HG03442 (cell line): Measurements from ENCODE around the gene SLC5A2.
A peak's percentile ranks its signal among the peaks of the same experiment; 100 is the strongest.
"Not testable (repeated sequence)": the region's sequence is repeated elsewhere in the genome, so short reads cannot be mapped to it uniquely, and the experiment has no call there.

Source experiments
- ATAC-seq: cut with Tn5 transposase; IDR thresholded peaks from one replicate; pipeline ENCODE4 v1.9.1; 2021; ENCODE audit warnings: mild to moderate bottlenecking, moderate library complexity; ENCODE audit not compliant: unreplicated experiment

Gene SLC5A2

DNA sequence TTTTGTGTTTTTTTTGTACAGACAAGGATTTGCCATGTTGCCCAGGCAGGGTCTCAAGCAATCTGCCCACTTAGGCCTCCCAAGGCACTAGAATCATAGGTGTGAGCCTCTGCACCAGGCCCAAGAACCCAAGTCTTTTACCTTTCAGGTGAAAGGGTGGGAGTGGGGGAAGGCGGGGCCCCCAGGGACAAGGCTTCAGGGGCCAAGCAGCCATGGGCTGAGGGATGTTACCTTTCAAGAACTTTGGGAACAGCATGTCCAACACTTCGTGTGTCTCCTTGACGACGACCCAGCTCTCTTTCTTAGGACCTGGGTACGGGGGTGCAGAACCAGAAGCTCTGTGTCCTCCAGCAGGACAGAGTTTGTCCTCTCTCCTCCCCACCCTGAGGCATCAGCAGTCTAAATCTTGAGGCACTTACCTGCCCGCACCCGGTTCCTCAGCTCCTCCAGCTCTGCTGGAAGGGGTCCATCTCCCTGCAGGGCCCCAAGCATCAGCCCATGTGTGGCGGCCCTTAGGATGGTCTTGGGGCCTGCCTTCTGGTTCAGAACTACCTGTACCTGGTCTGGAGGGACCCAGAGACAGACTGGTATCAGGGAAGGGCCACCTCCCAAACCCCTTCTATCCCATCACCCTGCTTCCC, 9.0 kb downstream of the SLC5A2 start:
- ATAC-seq = no peak

DNA sequence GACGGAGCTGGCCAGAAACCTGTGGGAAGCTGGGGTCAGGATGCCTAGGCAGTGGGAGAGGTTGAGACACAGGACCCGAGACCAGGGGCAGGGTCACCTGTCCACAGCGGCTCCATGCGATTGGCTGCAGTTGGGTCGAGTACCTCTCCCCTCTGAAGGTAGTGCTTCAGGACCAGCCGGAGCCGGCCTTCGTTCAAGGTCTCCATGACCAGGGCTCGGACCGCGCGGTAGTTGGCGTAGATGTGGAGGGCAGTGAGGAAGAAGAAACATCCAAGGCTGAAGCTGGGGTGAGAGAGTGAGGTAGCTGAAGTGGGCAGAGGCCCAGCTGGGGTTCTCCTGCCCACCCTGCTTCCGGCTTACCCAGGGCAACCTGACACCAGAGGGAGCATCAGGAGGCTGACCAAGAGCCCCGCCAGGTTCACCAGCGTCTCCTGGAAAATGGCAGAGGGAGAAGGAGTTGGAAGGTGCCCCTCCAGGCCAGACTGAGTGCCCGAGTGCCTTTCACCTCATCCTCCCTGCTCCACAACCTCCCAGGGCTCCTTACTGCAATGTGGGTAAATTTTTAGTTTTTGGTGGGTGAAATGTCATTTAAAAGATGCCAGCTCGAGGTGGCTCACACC, 10.7 kb downstream of the SLC5A2 start:
- no peak for ATAC-seq

DNA sequence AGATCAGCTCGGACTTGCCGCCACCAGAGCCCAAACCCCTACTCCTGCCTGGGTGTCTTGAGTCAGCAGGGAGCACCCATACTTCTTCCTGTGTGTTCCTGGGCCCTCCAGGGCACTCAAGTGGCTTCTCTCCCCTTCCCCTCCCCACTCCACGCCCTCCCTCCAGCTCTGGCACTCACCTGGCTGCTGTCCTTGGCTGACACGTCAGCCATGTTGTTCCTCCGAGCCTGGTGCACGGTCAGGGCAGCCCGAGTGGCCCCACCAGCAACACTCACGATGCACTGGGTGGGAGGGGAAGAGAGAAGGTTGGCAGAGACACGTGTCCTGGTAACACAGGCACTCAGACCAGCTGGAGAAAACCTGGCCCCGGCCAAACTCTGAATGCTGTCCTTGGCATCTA, 13.7 kb downstream of the SLC5A2 start:
- no peak for ATAC-seq

DNA sequence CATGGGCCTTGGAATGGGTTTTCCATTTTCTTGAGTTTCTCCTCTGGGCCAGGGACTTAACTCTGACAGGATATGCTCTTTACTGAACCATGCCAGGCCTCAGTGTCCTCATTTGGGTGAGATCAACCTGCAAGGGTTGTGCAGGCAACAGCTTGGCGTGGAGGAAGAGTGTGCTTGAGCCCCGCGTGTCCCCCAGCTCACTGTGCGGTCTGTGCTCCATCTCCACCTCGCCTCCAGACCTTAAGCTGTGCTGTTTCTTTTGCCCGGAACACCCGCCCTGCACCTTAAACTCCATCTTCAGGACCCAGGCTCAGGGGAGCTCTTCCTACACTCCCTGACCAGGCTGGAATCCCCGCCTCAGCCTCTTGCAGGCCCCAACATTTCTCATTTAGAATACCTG, 15.6 kb downstream of the SLC5A2 start:
- ATAC-seq = no peak

DNA sequence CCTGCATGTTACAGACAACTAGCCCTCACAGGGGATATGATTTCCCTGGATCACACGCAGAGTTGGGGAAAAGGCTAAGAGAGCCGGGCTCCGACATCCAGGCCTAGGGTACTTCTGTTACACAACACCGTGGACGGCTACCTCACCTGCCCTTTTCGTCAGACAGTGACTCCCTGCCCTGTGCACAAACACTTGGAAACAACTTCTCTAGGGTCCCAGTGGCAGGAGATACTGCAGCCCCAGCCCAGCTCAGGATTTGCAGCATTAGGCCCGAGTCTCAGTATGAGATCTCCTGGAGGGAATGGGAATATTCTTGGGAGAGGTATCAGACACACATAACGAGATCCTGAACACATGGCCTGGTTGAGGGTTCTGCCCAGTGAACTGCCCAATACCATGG, 17.0 kb downstream of the SLC5A2 start:
- ATAC-seq = no peak

DNA sequence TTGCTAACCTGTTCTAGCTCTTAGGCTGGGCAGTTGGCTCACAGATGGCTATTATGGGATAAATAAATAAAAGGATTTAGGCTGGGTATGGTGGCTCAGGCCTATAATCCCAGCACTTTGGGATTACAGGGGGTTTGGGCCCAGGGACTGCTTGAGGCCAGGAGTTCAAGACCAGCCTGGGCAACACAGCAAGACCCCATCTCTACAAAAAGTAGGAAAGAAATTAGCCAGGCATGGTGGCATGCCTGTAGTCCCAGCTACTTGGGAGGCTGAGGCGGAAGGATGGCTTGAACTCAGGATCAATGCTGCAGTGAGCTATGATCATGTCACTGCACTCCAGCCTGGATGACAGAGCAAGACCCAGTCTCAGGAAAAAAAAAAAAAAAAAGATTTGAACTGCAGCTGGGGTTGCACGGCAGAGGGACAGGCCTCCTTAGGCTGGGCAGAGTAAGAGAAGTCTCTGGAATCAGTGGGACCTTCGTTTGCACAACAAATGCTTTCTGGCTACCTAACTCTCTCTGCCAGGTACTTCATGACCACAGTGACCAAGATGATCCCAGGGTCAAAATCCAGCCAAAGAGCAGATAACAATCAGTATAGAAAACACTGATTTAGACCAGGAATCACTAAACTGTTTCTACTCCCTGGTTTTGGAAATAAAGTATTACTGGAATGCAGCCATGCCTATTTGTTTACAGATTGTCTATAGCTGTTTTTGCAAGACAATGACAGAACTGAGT, 18.5 kb downstream of the SLC5A2 start:
- no peak for ATAC-seq

DNA sequence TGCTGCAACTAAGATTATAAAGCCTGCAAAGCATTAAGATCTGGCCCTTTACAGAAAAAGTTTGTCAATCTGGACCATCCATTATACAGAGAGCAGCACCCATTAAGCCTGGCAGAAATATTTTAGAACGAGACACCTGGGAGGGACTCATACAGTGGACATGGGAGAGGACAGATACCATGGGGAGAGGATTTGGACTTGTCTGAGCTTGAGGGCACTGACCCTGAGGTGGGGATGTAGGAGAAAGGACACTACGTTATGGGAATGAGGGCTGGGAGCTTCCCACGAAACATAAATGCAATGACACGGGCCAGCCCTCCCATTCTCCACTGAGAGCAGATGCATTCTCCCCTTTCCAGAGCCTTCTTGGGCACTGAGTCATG, 19.0 kb downstream of the SLC5A2 start:
- no peak for ATAC-seq

DNA sequence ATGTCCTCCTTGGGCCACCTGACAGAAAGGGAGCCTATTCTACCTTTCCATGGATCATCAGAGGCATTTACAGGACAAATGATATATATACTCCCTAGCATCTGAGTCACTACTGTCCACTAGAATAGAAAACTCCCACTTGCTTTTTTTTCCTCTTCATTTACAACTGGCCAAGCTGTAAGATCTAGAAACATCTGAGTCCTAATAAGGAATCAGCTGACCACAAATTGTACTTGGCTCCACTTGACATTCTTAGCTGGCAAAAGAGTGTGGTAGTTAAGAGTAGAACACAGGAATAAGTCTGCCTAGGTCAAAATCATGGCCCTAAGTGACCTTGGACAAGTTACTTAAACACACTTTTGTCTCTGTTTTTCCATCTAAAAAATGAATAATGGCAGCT, 20.1 kb downstream of the SLC5A2 start:
- ATAC-seq = no peak

DNA sequence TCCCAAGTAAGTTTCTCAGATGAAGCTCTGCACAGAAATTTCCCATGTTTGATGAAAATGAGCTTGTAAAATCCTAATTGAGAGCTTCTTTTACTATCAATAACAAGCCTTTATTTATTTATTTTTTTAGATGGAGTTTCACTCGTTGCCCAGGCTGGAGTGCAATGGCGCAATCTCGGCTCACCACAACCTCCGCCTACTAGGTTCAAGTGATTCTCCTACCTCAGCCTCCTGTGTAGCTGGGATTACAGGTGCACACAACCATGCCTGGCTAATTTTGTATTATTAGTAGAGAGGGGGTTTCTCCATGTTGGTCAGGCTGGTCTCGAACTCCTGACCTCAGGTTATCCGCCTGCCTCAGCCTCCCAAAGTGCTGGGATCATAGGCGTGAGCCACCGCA, 20.6 kb downstream of the SLC5A2 start:
- not testable (repeated sequence) for ATAC-seq

DNA sequence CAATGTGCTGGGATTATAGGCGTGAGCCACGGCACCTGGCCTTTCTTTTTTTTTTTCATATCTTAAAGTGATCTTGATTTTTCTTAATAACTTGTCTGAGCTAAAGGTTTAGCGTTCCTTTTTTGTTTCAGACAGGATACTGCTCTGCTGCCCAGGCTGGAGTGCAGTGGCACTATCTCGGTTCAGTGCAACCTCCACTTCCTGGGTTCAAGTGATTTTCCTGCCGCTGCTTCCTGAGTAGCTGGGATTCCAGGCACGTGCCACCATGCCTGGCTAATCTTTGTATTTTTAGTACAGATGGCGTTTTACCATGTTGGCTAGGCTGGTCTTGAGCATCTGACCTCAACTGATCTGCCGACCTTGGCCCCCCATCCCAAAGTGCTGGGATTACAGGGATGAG, 21.2 kb downstream of the SLC5A2 start:
- ATAC-seq = no peak

DNA sequence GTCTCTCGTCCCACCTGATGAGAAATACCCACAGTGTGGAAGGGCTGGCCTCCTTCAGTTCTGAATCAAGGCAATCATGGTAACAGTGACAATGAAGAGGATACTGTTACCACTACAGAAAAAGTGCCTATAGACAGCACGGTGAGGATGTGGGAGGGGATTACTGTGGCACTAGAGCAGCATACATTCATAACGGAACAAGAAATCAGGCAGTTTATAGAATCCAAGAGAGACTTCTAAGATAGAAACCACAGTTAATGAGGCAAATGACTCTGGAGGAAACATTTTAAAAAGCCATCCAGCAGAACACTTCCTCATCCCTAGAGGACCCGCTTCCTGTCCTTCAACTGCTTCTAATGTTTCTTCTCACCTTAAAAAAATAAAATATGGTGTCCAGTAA, 22.6 kb downstream of the SLC5A2 start:
- peak; percentile 54 for ATAC-seq

DNA sequence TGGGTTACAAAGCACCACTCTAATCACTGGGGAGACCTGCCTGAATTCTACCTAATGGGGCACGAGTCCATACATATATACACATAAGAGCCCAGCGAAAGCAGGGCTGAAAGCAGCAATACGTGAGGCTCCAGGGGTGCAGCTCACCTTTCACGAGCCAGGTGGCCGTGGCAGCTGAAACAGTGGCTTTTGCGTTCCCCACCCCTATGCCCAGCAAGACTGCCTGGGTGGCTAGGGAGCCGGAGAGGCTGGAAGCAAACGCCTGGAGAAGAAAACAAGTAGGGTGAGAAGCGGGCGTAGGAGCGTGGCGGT, 24.6 kb downstream of the SLC5A2 start:
- no peak for ATAC-seq

DNA sequence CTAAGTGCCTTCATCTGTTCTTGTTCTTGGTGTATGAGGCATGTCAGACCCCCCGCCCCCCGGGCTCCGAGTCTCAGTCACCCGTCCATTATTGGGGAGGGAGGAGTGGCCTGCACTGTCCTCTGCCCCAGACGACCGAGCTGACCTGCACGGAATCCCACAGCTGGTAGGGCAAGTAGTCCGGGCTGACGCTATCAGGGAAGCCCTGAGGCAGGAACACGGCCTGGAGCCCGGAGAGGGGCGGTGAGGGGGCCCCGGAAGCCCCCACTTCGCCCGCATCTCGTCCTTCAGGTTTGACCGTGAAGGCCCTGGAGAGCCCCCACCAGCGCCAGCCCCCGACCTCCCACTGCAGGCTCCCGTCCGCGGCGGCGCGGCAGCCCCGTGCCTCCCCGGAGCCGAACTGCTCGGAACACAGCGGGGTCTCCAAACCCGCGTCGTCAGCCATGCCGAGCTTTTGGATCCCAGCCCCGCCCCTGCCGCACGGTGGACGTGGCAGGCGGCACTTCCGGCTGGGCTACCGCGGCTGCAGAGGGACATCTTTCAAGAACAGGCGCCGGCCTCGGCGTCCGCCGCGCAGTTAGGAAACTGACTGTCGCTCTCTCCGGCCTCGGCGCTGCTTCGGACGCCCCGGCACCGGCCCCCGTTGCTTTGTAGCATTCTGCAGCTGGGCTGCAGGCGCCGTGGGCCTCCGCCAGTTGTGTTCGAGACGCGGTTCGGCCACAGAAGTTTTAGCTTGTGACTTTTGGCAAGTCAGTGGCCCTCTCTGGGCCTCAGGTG, 25.2 kb downstream of the SLC5A2 start, which contains the start of gene RUSF1:
Gene RUSF1, minus strand, starts transcription at position 463 of the 777 bp plus-strand sequence. Its CDS starts 18 bp downstream, at position 445.
- ATAC-seq = peak; percentile 83

DNA sequence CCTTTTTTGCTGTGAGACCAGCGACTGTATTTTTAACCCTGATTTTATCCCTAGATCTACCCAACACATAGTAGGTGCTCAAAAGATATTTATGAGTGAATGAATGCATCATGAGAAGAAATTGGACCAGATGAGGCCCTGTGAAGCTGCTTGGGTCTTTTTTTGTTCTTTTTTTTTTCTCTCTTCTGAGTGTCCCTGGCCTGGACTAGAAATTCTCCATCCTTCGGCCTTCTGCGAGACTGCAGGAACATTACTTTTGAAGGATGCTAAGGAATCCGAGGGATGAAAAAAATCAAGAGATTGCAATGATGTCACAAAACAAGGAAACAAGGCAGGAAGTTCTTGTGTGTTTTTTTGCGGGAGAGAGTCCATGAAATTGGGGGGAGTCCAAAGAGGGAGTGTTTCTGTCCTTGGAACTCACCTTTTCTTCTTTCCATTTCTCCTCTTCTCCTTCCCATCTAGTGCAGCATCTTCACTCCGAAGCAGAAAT, 25.8 kb downstream of the SLC5A2 start:
- no peak for ATAC-seq

DNA sequence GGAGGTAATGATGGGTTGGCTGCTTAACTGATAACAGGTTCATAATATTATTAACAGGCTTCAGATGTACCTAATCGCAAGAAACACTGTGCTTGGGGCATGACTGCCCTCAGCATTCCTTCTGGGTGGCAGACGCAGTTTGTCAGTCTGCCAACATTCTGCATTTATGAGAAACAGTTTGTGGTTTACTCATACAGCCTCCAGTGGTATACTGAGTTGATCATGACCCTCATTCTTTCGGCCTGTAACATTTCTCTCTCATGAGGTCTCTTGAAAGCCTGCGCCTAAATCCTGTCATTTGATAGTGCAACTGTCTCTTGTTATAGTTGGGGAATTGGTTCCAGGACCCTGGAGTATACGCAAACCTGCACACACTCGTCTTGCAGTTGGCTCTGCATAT, 30.2 kb downstream of the SLC5A2 start:
- ATAC-seq = no peak

DNA sequence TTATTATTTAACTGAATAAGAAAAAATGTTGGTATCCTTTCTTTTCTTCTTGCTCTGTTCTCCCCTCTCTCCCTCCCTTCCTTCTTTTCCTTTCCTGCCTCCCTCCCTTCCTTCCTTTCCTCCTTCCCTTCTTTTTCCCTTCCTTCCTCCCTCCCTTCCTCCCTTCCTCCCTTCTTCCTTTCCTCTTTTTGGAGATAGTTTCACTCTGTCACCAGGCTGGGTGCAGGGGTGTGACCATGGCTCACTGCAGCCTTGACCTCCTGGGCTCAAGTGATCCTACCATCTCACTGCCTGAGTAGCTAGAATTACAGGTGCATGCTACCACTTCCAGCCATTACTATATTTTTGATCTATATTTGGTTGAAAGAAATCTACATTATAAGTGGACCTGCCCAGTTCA, 31.0 kb downstream of the SLC5A2 start:
- ATAC-seq = no peak

DNA sequence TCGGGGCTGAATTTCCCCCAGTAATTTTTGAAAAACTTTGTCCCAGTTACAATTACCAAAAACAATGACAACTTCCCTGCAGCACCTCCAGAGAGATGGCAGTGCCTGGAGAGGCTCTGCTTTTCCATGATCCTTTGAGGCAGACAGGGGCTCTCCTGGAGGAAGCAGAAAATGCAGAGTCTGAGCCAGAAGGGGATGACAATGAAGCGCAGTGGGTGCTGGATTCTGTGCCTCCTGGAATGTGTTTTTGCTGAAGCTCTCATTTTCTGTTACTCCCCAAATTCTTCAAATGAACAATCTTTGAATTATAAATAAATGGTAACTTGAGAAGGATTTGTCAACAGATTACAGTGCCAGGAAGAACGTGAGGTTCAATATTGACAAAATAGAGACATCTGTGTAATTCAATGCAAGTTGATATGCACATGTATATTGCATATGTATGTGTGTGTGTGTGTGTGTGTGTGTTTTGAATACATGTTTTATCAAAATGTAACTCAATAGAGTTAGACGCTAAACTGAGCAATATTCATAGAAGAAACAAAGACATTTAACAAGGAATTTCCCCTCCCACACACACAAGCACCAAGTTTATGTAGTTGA, 35.0 kb downstream of the SLC5A2 start:
- no peak for ATAC-seq

DNA sequence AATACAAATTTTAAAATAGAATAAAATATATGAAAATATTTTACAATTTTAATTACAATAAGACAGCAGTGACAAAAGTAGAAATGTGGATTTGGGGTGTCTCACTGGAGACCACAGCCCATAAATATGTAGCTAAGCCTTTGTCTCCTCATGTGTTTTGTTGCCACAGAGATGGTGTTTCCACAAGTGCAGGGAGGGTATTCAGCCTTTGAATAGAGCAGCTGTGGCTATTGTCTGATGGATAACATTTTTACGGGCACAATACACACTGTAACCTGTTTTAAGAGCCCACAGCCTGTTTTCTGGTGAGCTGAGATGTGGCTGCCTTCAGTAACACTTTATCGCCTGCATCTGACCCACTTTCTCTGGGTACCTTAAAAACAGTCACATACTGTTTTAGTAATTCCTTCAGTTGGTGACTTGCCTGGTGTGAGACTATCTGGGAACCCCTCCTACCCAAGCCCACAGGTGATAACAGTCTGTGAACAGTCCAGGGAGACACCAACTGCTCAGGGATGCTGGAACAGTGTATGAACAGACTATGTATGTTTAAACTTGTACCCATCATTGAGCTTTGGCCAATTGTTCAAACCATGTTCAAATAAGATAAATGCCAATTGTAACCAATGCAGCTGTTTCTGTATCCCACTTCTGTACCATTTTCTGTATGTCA, 37.0 kb downstream of the SLC5A2 start:
- ATAC-seq = no peak

DNA sequence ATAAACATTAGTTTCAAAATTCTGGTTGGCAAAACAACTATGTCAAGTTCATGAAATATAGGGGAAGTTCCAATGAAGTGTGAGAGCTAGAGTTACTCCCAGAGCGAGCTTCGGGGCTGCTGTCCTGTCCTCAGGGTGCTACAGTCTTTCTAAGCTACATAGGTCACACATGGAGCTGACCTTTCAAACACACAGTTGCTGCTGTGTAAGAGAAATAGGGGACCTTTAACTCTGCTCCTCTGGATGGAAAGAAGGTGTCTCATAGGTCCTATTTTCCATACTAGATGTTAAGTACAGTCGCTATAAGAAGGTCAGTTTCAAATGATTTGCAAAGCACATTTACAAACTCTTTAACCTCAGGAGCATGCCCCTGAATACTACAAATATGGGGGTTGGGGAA, 38.4 kb downstream of the SLC5A2 start:
- ATAC-seq = no peak

DNA sequence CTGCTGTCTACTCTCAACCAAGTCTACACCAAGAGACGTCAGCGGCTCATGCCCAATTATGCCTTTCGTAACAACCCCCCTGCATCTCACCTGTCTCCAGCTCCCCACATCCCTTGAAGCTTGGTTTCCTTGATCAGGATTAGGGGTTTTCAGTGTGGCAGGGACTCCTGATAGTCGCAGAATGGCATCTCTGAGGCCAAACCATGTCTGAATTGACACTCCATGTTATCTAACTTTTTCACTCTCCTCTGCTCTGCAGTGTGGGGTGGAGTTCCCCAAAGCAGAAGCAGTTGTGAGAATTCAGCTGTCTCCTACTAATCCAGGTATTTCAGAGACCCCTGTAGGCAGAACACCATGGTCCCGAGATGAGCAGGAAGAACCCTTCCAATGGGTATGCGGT, 39.1 kb downstream of the SLC5A2 start:
- no peak for ATAC-seq

DNA sequence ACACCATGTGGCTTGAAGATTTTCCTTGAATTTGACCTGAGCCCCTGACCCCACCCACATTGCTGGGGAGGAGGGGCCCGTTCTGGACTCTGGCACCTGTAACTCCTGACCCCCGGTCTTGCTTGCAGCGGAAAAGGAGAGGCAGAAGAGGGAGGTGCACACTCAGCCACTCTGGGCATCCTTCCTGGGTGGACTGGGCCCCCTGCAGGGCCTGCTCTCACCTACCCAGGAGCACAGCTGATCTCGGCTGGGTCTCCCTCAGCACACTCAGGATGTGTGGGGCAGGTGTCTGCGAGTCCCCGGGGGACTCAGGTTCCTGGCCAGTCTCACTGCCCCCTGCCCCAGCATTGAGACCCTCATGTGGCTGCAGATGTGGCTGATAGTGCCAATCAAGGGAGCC, 40.8 kb downstream of the SLC5A2 start:
- not testable (repeated sequence) for ATAC-seq
